Heart left ventricle (tissue), 16 donors: ENCODE measurements around the gene HRG. TPM values are rescaled to one million over a fixed set of nuclear protein-coding genes. Genes with fewer than 3 reads are reported as not detected.

Experiments
- ATAC-seq, 4 donors: fragments of 200-7000 bp; cut with Tn5 transposase; one replicate each; pipeline ENCODE4 v1.9.1; 2020 to 2022; ENCODE audit warnings: moderate library complexity in 4 of 4, mild to moderate bottlenecking in 3 of 4, moderate number of reproducible peaks in 1 of 4
- DNase-seq, 5 donors: peaks; one replicate each; pipeline ENCODE4 v3.0.0-alpha.2; 2020
- H3K27ac ChIP-seq, 12 donors: fragments of 200-600 bp; sonication (generic) in 4 of 12; one replicate each; pipeline versions ENCODE4 v1.5.0 to v1.8.0; 2016 to 2022; ENCODE audit warnings: mild to moderate bottlenecking in 2 of 12
- H3K27me3 ChIP-seq, 9 donors: fragments of 200-600 bp; sonication (generic) in 2 of 9; one replicate each; pipeline versions ENCODE4 v1.5.1 to v1.8.0; 2016 to 2022; ENCODE audit warnings: mild to moderate bottlenecking in 3 of 9
- H3K36me3 ChIP-seq, 9 donors: fragments of 200-600 bp; sonication (generic) in 2 of 9; one replicate each; pipeline versions ENCODE4 v1.5.0 to v1.8.0; 2018 to 2022; ENCODE audit warnings: mild to moderate bottlenecking in 2 of 9
- H3K4me1 ChIP-seq, 12 donors: fragments of 200-600 bp; sonication (generic) in 4 of 12; one replicate each; pipeline versions ENCODE4 v1.5.0 to v1.8.0; 2016 to 2022; ENCODE audit warnings: mild to moderate bottlenecking in 3 of 12
- H3K4me3 ChIP-seq, 12 donors: fragments of 200-600 bp; sonication (generic) in 4 of 12; one replicate each; pipeline versions ENCODE4 v1.5.0 to v1.8.0; 2017 to 2022; ENCODE audit warnings: mild to moderate bottlenecking in 9 of 12, moderate library complexity in 4 of 12
- H3K9me3 ChIP-seq, 12 donors: fragments of 200-600 bp; sonication (generic) in 4 of 12; one replicate each; pipeline versions ENCODE4 v1.5.0 to v1.8.0; 2016 to 2022; ENCODE audit warnings: mild to moderate bottlenecking in 1 of 12
- POLR2A ChIP-seq, 2 donors: fragments of 450-650 bp; IDR thresholded peaks; one replicate each; pipeline ENCODE4 v1.6.1; 2017; ENCODE audit warnings: antibody characterized with exemption in 2 of 2, mild to moderate bottlenecking in 2 of 2, moderate library complexity in 2 of 2
- WGBS, 4 donors: extraction: QIAGEN DNeasy Blood & Tissue Kit in 2 of 4; methylation state at CpG; one replicate each; pipeline versions ENCODE4 v1.1.5 to v1.1.7; 2013 to 2018; 5-methylcytosine and 5-hydroxymethylcytosine counted together
- intact Hi-C, 10 donors: fragments of 100-400 bp; cut with DNase I; formaldehyde crosslinking; loops; one replicate each; pipeline versions ENCODE4 v1.11.1 to v1.14.2; 2022
- polyA plus RNA-seq, 2 donors: library from polyadenylated mRNA; stranded (reverse); fragments of 200-250 nt; gene quantifications; one replicate each; pipeline ENCODE4 v1.2.3, GENCODE V29; 2013
- total RNA-seq, 9 donors: library from RNA; depleted of rRNA in 2 of 9; stranded (reverse); fragments of >200 nt in 2 of 9; fragmentation: NEBNext Ultra II Directional in 3 of 9; extraction: Animal tissue kit (Norgen Biotek cat#: 25700) in 3 of 9; gene quantifications; one replicate each; pipeline versions ENCODE4 v1.1.0 to v1.2.4, GENCODE V29; 2016 to 2023
- TF ChIP-seq, protein P1 (sequence below), 12 donors: fragments of 200-600 bp; sonication (generic) in 4 of 12; IDR thresholded peaks; one replicate each; pipeline versions ENCODE4 v1.5.0 to v1.8.0; 2018 to 2022; ENCODE audit warnings: antibody characterized with exemption in 12 of 12, mild to moderate bottlenecking in 5 of 12
- donor health status: ischemic (EF 13 %, LVEDD 7.1; RV severe dilation, severe dysfunction).
- donor health status: healthy with polysubstance abuse.
- donor health status: DM: no; HTN: yes; CAD: no.
- donor health status: DM: no; HTN: no; CAD: no.
- donor health status: ischemic (EF 25% LVEDD 6.9; RV normal size, moderate dysfunction).
- donor health status: ischemic (EF 25% LVEDD 5.7; RV mildly dilated, moderate dysfunction).
- donor health status: healthy.
- donor health status: DM: yes; HTN: yes; CAD: no.
- donor health status: ischemic (EF 35%, LVEDD 5.7; RV mildly dilated, moderate dysfunction).
- donor health status: nonischemic (EF 11% LVEDD 7.7; RV severe dilation, severe dysfunction).
- donor health status: DM: yes; HTN: yes; CAD: no.
- donor health status: PGD.
- donor health status: ischemic (EF 29% LVEDD 5.4; RV normal size, mild dysfunction).
- donor health status: nonischemic (EF 23%, LVEDD 6.1; RV moderate dilation, normal function).

HRG gene
- total and polyA plus RNA-seq, 11 donors = 0.04 TPM; not detected in 10

DNA sequence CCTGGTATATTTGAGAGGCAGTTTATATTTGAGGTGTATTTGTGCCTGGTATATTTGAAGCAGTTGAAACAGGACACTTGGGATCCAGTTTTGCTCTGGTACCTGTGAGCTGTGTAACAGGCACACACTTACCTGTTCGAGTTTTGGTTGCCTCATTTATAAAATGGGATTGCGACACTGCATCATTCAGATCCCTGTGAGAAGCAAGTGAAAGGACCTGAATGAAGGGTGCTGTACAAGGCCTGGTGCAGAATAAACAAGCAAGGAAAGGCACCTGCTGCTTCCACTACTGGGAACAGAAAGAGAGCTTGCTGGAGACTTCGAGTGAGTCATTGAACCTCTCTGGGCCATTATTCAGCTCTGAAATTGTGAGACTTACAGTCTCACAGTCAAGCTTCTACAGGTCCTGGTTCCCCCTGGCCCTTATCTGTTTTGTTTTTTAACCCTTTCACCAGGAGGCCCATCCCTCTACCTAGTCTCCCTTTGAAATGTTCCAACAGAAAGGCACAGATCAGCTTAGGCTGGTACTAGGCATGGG, 14.1 kb upstream of the HRG start:
- no peak for TF ChIP-seq POLR2A (IDR thresholded peaks at IDR 0.05)
- TF ChIP-seq, protein P1, sequence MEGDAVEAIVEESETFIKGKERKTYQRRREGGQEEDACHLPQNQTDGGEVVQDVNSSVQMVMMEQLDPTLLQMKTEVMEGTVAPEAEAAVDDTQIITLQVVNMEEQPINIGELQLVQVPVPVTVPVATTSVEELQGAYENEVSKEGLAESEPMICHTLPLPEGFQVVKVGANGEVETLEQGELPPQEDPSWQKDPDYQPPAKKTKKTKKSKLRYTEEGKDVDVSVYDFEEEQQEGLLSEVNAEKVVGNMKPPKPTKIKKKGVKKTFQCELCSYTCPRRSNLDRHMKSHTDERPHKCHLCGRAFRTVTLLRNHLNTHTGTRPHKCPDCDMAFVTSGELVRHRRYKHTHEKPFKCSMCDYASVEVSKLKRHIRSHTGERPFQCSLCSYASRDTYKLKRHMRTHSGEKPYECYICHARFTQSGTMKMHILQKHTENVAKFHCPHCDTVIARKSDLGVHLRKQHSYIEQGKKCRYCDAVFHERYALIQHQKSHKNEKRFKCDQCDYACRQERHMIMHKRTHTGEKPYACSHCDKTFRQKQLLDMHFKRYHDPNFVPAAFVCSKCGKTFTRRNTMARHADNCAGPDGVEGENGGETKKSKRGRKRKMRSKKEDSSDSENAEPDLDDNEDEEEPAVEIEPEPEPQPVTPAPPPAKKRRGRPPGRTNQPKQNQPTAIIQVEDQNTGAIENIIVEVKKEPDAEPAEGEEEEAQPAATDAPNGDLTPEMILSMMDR (IDR thresholded peaks at IDR 0.05) = no peak
- Histone ChIP-seq H3K4me3 (no peak overlapping the region), H3K9me3 (no peaks in the 10 kb centered on the region), H3K27me3 (peaks cover 0 to 13% (median 0%) of the 10 kb centered on the region in 9 donors), H3K27ac (no peak overlapping the region), H3K4me1 (no peaks in the 10 kb centered on the region), H3K36me3 (no peaks in the 10 kb centered on the region)
- no peak for ATAC-seq
- 84 to 92% (median 86%) methylated on average over 3 of the region's 3 CpGs for WGBS, 4 donors
- no peak for DNase-seq
- intact Hi-C loops = no loop called here

GRCh38 chr3:186653080-186653707, 12.6 kb upstream of the HRG start:
- DNase-seq (no peak), ATAC-seq (no peak)
- no peaks in the 10 kb centered on the region for H3K4me1 ChIP-seq
- H3K36me3 ChIP-seq = no peaks in the 10 kb centered on the region
- TF ChIP-seq POLR2A (IDR thresholded peaks at IDR 0.05) = no peak
- TF ChIP-seq, protein P1 (IDR thresholded peaks at IDR 0.05) = no peak
- no peaks in the 10 kb centered on the region for H3K9me3 ChIP-seq
- H3K27ac ChIP-seq = no peak overlapping the region
- intact Hi-C loops = no loop called here
- no peak overlapping the region for H3K4me3 ChIP-seq
- H3K27me3 ChIP-seq = peaks cover 0 to 13% (median 0%) of the 10 kb centered on the region in 9 donors
- 72 to 80% (median 77%) methylated on average over 6 to 7 of the region's 7 CpGs for WGBS, 4 donors

GRCh38 chr3:186653984-186654383, 11.8 kb upstream of the HRG start:
- H3K36me3 ChIP-seq = no peaks in the 10 kb centered on the region
- ATAC-seq (no peak), DNase-seq (no peak)
- H3K4me3 ChIP-seq = no peak overlapping the region
- TF ChIP-seq POLR2A (IDR thresholded peaks at IDR 0.05) = no peak
- TF ChIP-seq, protein P1 (IDR thresholded peaks at IDR 0.05) = no peak
- H3K4me1 ChIP-seq = no peaks in the 10 kb centered on the region
- intact Hi-C loops = no loop called here
- H3K27me3 ChIP-seq = peaks cover 0 to 13% (median 0%) of the 10 kb centered on the region in 9 donors
- no peaks in the 10 kb centered on the region for H3K9me3 ChIP-seq
- 15 to 49% (median 40%) methylated on average over 6 of the region's 6 CpGs for WGBS, 4 donors
- no peak overlapping the region for H3K27ac ChIP-seq

- peaks cover 0 to 9% (median 0%) of the 10 kb centered on the region in 9 donors for H3K27me3 ChIP-seq
- 45 to 50% (median 47%) methylated on average over 7 of the region's 7 CpGs for WGBS, 4 donors
- intact Hi-C loops = no loop called here
- H3K36me3 ChIP-seq = no peaks in the 10 kb centered on the region
- no peak for ATAC-seq
- H3K4me3 ChIP-seq = no peak overlapping the region
- H3K9me3 ChIP-seq = no peaks in the 10 kb centered on the region
- H3K4me1 ChIP-seq = no peaks in the 10 kb centered on the region
- no peak for TF ChIP-seq POLR2A (IDR thresholded peaks at IDR 0.05)
- TF ChIP-seq, protein P1 (IDR thresholded peaks at IDR 0.05) = no peak
- H3K27ac ChIP-seq = no peak overlapping the region
- no peak for DNase-seq
Observed at GRCh38 chr3:186663361-186664118, 2.3 kb upstream of the HRG start.
